Gastrocnemius medialis (tissue), 4 donors: ENCODE results near the gene ANKRD17.

ENCODE experiments used
- CTCF ChIP-seq, 5 experiments: fragments of 450-650 bp in 3 of 5; fragments of 200-600 bp in 2 of 5; sonication (generic) in 2 of 5; IDR thresholded peaks in 4 of 5; conservative IDR thresholded peaks in 1 of 5; 1 replicate in 4 of 5; 2 replicates in 1 of 5; pipeline ENCODE4 v1.5.1; 2016 to 2019; ENCODE audit warnings: antibody characterized with exemption in 5 of 5, mild to moderate bottlenecking in 3 of 5, moderate library complexity in 3 of 5
- POLR2A ChIP-seq, 2 donors: fragments of 450-650 bp; IDR thresholded peaks; one replicate each; pipeline ENCODE4 v1.6.1; 2017; ENCODE audit warnings: antibody characterized with exemption in 2 of 2, mild to moderate bottlenecking in 2 of 2, moderate library complexity in 2 of 2

- TF ChIP-seq POLR2A (IDR thresholded peaks at IDR 0.05) (no peak), CTCF (IDR thresholded peaks at IDR 0.05 in 4 of 5, conservative IDR thresholded peaks at IDR 0.05 in 1 of 5) (no peak)
Observed at GRCh38 chr4:73223258-73223650, 35.3 kb downstream of the ANKRD17 start.
